ENCODE data around the gene MYL4.

- TF ChIP-seq, protein P1, sequence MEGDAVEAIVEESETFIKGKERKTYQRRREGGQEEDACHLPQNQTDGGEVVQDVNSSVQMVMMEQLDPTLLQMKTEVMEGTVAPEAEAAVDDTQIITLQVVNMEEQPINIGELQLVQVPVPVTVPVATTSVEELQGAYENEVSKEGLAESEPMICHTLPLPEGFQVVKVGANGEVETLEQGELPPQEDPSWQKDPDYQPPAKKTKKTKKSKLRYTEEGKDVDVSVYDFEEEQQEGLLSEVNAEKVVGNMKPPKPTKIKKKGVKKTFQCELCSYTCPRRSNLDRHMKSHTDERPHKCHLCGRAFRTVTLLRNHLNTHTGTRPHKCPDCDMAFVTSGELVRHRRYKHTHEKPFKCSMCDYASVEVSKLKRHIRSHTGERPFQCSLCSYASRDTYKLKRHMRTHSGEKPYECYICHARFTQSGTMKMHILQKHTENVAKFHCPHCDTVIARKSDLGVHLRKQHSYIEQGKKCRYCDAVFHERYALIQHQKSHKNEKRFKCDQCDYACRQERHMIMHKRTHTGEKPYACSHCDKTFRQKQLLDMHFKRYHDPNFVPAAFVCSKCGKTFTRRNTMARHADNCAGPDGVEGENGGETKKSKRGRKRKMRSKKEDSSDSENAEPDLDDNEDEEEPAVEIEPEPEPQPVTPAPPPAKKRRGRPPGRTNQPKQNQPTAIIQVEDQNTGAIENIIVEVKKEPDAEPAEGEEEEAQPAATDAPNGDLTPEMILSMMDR (IDR thresholded peaks at IDR 0.05; ENCODE audit: extremely low read depth in 1 of 2, insufficient read depth in 1 of 2, low read depth in 1 of 2, low read length in 2 of 2): no peak
- TF ChIP-seq POLR2AphosphoS5 (IDR thresholded peaks at IDR 0.05; ENCODE audit: insufficient read depth, low read depth, low read length): no peak
- TF ChIP-seq MAX (IDR thresholded peaks at IDR 0.05; ENCODE audit: insufficient read depth, insufficient read length): no peak
These were observed 18.7 kb downstream of the MYL4 start for GRCh38 chr17:47227862-47228261.

Measured in endothelial cell of umbilical vein (primary cell).